Liver (tissue), 9 donors: Measurements from ENCODE around the gene UBE4A. TPM values are rescaled to one million over a fixed set of nuclear protein-coding genes. Genes with fewer than 3 reads are reported as not detected.

Source experiments
- DNase-seq: peaks from one replicate; pipeline ENCODE4 v3.0.0-alpha.2; 2017; ENCODE audit warnings: low spot score
- H3K27ac ChIP-seq, 2 donors: one replicate each; pipeline ENCODE4 v1.7.0; 2013; ENCODE audit warnings: inconsistent platforms in 2 of 2, low read length in 2 of 2, control low read depth in 1 of 2, low read depth in 1 of 2, mild to moderate bottlenecking in 1 of 2
- H3K27me3 ChIP-seq, 4 donors: one replicate each; pipeline versions ENCODE4 v1.6.1 to v1.7.0; 2013; ENCODE audit warnings: low read length in 3 of 4, inconsistent platforms in 1 of 4, mild to moderate bottlenecking in 1 of 4, moderate library complexity in 1 of 4; ENCODE audit not compliant: control insufficient read depth in 4 of 4, insufficient read depth in 4 of 4
- H3K36me3 ChIP-seq, 4 donors: one replicate each; pipeline versions ENCODE4 v1.6.1 to v1.7.0; 2013; ENCODE audit warnings: low read length in 3 of 4, mild to moderate bottlenecking in 3 of 4, low read depth in 1 of 4, moderate library complexity in 1 of 4; ENCODE audit not compliant: control insufficient read depth in 4 of 4, insufficient read depth in 3 of 4
- H3K4me1 ChIP-seq, 4 donors: one replicate each; pipeline versions ENCODE4 v1.6.1 to v1.7.0; 2013; ENCODE audit warnings: low read length in 3 of 4, mild to moderate bottlenecking in 3 of 4, moderate library complexity in 1 of 4; ENCODE audit not compliant: control insufficient read depth in 4 of 4, insufficient read depth in 4 of 4
- H3K4me3 ChIP-seq, 3 donors: one replicate each; pipeline versions ENCODE4 v1.6.1 to v1.7.0; 2013; ENCODE audit warnings: low read length in 3 of 3, control low read depth in 1 of 3, low read depth in 1 of 3, mild to moderate bottlenecking in 1 of 3
- H3K9ac ChIP-seq, 2 donors: one replicate each; pipeline ENCODE4 v1.7.0; 2013; ENCODE audit warnings: low read length in 2 of 2, mild to moderate bottlenecking in 2 of 2, moderate library complexity in 2 of 2, control low read depth in 1 of 2, low read depth in 1 of 2
- H3K9me3 ChIP-seq, 4 donors: one replicate each; pipeline versions ENCODE4 v1.6.1 to v1.7.0; 2013; ENCODE audit warnings: low read length in 3 of 4; ENCODE audit not compliant: control insufficient read depth in 4 of 4
- EGR1 ChIP-seq, 2 donors: IDR thresholded peaks; 2 replicates each; pipeline ENCODE4 v1.6.1; 2016 to 2018; ENCODE audit warnings: antibody characterized with exemption in 2 of 2, low read depth in 2 of 2
- FOXA1 ChIP-seq: IDR thresholded peaks from 2 replicates; pipeline ENCODE4 v1.6.1; 2016; ENCODE audit warnings: antibody characterized with exemption
- FOXA2 ChIP-seq: IDR thresholded peaks from 2 replicates; pipeline ENCODE4 v1.6.1; 2016; ENCODE audit warnings: antibody characterized with exemption
- GABPA ChIP-seq, 2 donors: IDR thresholded peaks in 1 of 2; conservative IDR thresholded peaks in 1 of 2; 2 replicates each; pipeline ENCODE4 v1.6.1; 2016; ENCODE audit warnings: antibody characterized with exemption in 2 of 2, mild to moderate bottlenecking in 1 of 2, moderate library complexity in 1 of 2
- HNF4A ChIP-seq, 2 donors: conservative IDR thresholded peaks; 2 replicates each; pipeline ENCODE4 v1.6.1; 2016; ENCODE audit warnings: antibody characterized with exemption in 2 of 2, mild to moderate bottlenecking in 2 of 2
- HNF4G ChIP-seq: IDR thresholded peaks from 2 replicates; pipeline ENCODE4 v1.6.1; 2016; ENCODE audit warnings: antibody characterized with exemption
- JUND ChIP-seq, 2 donors: IDR thresholded peaks; 2 replicates each; pipeline ENCODE4 v1.6.1; 2016; ENCODE audit warnings: antibody characterized with exemption in 2 of 2
- NR2F2 ChIP-seq: IDR thresholded peaks from 2 replicates; pipeline ENCODE4 v1.6.1; 2016; ENCODE audit warnings: antibody characterized with exemption
- RXRA ChIP-seq, 2 donors: IDR thresholded peaks; 2 replicates each; pipeline ENCODE4 v1.6.1; 2017 to 2018; ENCODE audit warnings: antibody characterized with exemption in 2 of 2, mild to moderate bottlenecking in 1 of 2
- SP1 ChIP-seq: IDR thresholded peaks from 2 replicates; pipeline ENCODE4 v1.6.1; 2018; ENCODE audit warnings: antibody characterized with exemption, mild to moderate bottlenecking
- TAF1 ChIP-seq: conservative IDR thresholded peaks from 2 replicates; pipeline ENCODE4 v1.6.1; 2016; ENCODE audit warnings: antibody characterized with exemption, mild to moderate bottlenecking
- YY1 ChIP-seq: IDR thresholded peaks from 2 replicates; pipeline ENCODE4 v1.6.1; 2016; ENCODE audit warnings: antibody characterized with exemption, mild to moderate bottlenecking
- WGBS: extraction: QIAGEN DNeasy Blood & Tissue Kit; methylation state at CpG from one replicate; pipeline ENCODE4 v1.1.7; 2013; 5-methylcytosine and 5-hydroxymethylcytosine counted together
- polyA plus RNA-seq, 2 donors: library from polyadenylated mRNA; stranded (reverse) in 1 of 2; unstranded in 1 of 2; fragments of 200-250 nt in 1 of 2; fragments of >200 nt in 1 of 2; fragmentation: Nextera tagmentation in 1 of 2; extraction: Ambion mirVana in 1 of 2; gene quantifications; one replicate each; pipeline versions ENCODE4 v1.2.1 to v1.2.3, GENCODE V29; 2013 to 2015
- total RNA-seq, 2 donors: library from RNA; depleted of rRNA; stranded (reverse); fragments of >200 nt; gene quantifications; one replicate each; pipeline ENCODE4 v1.2.3, GENCODE V29; 2014
- TF ChIP-seq, protein P1 (sequence below): IDR thresholded peaks from 2 replicates; pipeline ENCODE4 v1.6.1; 2016; ENCODE audit warnings: antibody characterized with exemption
- TF ChIP-seq, protein P2 (sequence below): IDR thresholded peaks from 2 replicates; pipeline ENCODE4 v1.6.1; 2016; ENCODE audit warnings: antibody characterized with exemption
- TF ChIP-seq, protein P3 (sequence below): IDR thresholded peaks from 2 replicates; pipeline ENCODE4 v1.6.1; 2016; ENCODE audit warnings: antibody characterized with exemption
- TF ChIP-seq, protein P4 (sequence below): IDR thresholded peaks from 2 replicates; pipeline ENCODE4 v1.6.1; 2016; ENCODE audit warnings: antibody characterized with exemption, mild to moderate bottlenecking
- donor health status: healthy.
- donor health status: healthy.
- donor health status: healthy.
- donor health status: healthy.
- donor health status: healthy.

UBE4A gene
- total and polyA plus RNA-seq, 4 donors = 11.7 to 41.3 (median 19.1) TPM

DNA sequence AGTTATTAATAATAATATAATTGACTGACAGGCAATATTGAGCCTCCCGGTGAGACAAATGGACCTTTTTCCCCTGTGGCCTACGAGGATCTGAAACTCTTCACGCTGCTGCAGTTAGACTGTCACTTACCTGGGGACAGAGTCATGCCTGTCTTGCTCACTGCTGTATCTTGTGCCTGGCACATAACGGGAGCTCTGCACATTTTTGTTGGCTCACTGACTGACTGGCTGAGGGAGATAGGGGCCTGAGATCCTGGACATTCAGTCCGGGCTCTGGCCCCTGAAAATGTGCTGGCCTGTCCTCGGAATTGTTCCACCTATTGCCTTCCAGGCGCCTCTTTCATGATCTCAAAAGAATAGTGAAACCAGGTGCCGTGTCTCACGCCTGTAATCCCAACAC lies 16.2 kb upstream of the UBE4A start:
- DNase-seq = no peak
- H3K36me3 ChIP-seq = no peaks in the 10 kb centered on the region
- H3K27me3 ChIP-seq = no peaks in the 10 kb centered on the region
- no peaks in the 10 kb centered on the region for H3K9me3 ChIP-seq
- H3K4me3 ChIP-seq = no peak overlapping the region
- H3K9ac ChIP-seq = no peak overlapping the region
- H3K4me1 ChIP-seq = no peaks in the 10 kb centered on the region
- TF ChIP-seq FOXA1 = no peak
- TF ChIP-seq HNF4A (conservative IDR thresholded peaks at IDR 0.05) = no peak
- TF ChIP-seq, protein P1, sequence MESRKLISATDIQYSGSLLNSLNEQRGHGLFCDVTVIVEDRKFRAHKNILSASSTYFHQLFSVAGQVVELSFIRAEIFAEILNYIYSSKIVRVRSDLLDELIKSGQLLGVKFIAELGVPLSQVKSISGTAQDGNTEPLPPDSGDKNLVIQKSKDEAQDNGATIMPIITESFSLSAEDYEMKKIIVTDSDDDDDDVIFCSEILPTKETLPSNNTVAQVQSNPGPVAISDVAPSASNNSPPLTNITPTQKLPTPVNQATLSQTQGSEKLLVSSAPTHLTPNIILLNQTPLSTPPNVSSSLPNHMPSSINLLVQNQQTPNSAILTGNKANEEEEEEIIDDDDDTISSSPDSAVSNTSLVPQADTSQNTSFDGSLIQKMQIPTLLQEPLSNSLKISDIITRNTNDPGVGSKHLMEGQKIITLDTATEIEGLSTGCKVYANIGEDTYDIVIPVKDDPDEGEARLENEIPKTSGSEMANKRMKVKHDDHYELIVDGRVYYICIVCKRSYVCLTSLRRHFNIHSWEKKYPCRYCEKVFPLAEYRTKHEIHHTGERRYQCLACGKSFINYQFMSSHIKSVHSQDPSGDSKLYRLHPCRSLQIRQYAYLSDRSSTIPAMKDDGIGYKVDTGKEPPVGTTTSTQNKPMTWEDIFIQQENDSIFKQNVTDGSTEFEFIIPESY = no peak
- TF ChIP-seq HNF4G = no peak
- TF ChIP-seq TAF1 = no peak
- TF ChIP-seq RXRA (IDR thresholded peaks at IDR 0.05) = no peak
- TF ChIP-seq FOXA2 = no peak
- TF ChIP-seq, protein P2, sequence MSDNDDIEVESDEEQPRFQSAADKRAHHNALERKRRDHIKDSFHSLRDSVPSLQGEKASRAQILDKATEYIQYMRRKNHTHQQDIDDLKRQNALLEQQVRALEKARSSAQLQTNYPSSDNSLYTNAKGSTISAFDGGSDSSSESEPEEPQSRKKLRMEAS = no peak
- TF ChIP-seq GABPA (IDR thresholded peaks at IDR 0.05 in 1 of 2, conservative IDR thresholded peaks at IDR 0.05 in 1 of 2) = no peak
- 84% methylated on average over 9 of the region's 9 CpGs for WGBS
- no peak overlapping the region for H3K27ac ChIP-seq

DNA sequence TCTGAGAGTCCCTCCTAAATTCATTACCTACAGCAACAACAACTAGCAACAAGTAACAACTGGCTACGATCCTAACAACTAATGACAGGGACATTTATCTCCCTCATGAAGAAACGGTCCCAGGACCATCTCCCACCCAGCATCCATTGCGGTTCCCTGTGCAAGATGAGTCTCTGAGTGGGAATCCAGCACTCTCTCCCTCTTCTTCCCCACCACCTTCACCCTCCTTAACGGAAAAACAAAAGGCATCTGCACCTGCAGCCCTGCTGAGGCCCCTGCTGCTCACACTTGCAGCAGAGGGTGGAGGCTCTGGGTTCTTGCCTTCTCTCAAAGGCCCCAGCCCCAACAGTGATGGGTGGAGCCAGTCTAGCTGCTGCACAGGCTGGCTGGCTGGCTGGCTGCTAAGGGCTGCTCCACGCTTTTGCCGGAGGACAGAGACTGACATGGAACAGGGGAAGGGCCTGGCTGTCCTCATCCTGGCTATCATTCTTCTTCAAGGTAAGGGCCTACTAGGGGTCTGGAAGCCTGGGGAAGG lies 15.4 kb upstream of the UBE4A start, which contains the start of gene CD3G:
TSS of gene CD3G (plus strand) at position 364 of the 535 bp plus-strand sequence. CDS start at position 444, 80 bp downstream.
- Histone ChIP-seq H3K4me1 (no peaks in the 10 kb centered on the region), H3K9ac (no peak within 1 kb of the TSS), H3K36me3 (no peaks in the 10 kb centered on the region), H3K27me3 (no peaks in the 10 kb centered on the region), H3K9me3 (no peaks in the 10 kb centered on the region), H3K27ac (no peak within 1 kb of the TSS), H3K4me3 (no peak within 1 kb of the TSS)
- 88% methylated on average over 6 of the region's 6 CpGs for WGBS
- TF ChIP-seq GABPA (IDR thresholded peaks at IDR 0.05 in 1 of 2, conservative IDR thresholded peaks at IDR 0.05 in 1 of 2) = no peak
- TF ChIP-seq HNF4A (conservative IDR thresholded peaks at IDR 0.05) = no peak
- no peak for TF ChIP-seq FOXA2
- TF ChIP-seq, protein P1 = no peak
- TF ChIP-seq EGR1 (IDR thresholded peaks at IDR 0.05; ENCODE audit: low read depth in 2 of 2) = no peak
- no peak for TF ChIP-seq YY1
- no peak for TF ChIP-seq FOXA1
- TF ChIP-seq NR2F2 = no peak
- TF ChIP-seq JUND (IDR thresholded peaks at IDR 0.05) = no peak
- TF ChIP-seq RXRA (IDR thresholded peaks at IDR 0.05) = no peak
- no peak for TF ChIP-seq HNF4G
- TF ChIP-seq, protein P3, sequence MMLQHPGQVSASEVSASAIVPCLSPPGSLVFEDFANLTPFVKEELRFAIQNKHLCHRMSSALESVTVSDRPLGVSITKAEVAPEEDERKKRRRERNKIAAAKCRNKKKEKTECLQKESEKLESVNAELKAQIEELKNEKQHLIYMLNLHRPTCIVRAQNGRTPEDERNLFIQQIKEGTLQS = no peak
- TF ChIP-seq SP1 = no peak
- TF ChIP-seq, protein P4, sequence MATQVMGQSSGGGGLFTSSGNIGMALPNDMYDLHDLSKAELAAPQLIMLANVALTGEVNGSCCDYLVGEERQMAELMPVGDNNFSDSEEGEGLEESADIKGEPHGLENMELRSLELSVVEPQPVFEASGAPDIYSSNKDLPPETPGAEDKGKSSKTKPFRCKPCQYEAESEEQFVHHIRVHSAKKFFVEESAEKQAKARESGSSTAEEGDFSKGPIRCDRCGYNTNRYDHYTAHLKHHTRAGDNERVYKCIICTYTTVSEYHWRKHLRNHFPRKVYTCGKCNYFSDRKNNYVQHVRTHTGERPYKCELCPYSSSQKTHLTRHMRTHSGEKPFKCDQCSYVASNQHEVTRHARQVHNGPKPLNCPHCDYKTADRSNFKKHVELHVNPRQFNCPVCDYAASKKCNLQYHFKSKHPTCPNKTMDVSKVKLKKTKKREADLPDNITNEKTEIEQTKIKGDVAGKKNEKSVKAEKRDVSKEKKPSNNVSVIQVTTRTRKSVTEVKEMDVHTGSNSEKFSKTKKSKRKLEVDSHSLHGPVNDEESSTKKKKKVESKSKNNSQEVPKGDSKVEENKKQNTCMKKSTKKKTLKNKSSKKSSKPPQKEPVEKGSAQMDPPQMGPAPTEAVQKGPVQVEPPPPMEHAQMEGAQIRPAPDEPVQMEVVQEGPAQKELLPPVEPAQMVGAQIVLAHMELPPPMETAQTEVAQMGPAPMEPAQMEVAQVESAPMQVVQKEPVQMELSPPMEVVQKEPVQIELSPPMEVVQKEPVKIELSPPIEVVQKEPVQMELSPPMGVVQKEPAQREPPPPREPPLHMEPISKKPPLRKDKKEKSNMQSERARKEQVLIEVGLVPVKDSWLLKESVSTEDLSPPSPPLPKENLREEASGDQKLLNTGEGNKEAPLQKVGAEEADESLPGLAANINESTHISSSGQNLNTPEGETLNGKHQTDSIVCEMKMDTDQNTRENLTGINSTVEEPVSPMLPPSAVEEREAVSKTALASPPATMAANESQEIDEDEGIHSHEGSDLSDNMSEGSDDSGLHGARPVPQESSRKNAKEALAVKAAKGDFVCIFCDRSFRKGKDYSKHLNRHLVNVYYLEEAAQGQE = no peak
- no peak for DNase-seq
